GM12891 (cell line): Measurements from ENCODE around the gene EXOSC9.

Experiments
- DNase-seq: peaks from one replicate; pipeline ENCODE4 v3.0.0; 2011; ENCODE audit warnings: low spot score; ENCODE audit not compliant: insufficient read length
- FAIRE-seq: peaks from 2 replicates; lab custom pipeline; 2011; peaks lifted over from hg19 to GRCh38; lab: Jason Lieb, UNC
- PAX5 ChIP-seq: IDR thresholded peaks from 2 replicates; pipeline ENCODE4 v1.6.1; 2011; ENCODE audit warnings: low read length, moderate library complexity, mild to moderate bottlenecking; ENCODE audit not compliant: insufficient read depth, severe bottlenecking
- POLR2A ChIP-seq: IDR thresholded peaks from 2 replicates; pipeline ENCODE4 v1.6.1; 2011; ENCODE audit warnings: low read depth, low read length, control low read depth
- POLR2AphosphoS5 ChIP-seq: IDR thresholded peaks from 2 replicates; pipeline ENCODE4 v1.6.1; 2011; ENCODE audit warnings: low read depth, low read length, control low read depth
- POU2F2 ChIP-seq: IDR thresholded peaks from 2 replicates; pipeline ENCODE4 v1.6.1; 2011; ENCODE audit warnings: low read depth, mild to moderate bottlenecking, control low read depth, low read length, moderate library complexity
- SPI1 ChIP-seq: IDR thresholded peaks from 2 replicates; pipeline ENCODE4 v1.6.1; 2011; ENCODE audit warnings: low read depth, low read length, control low read depth
- TAF1 ChIP-seq: IDR thresholded peaks from 2 replicates; pipeline ENCODE4 v1.6.1; 2011; ENCODE audit warnings: low read depth, low read length, control low read depth

The EXOSC9 gene

GRCh38 chr4:121822047-121822446 is 20.9 kb downstream of the EXOSC9 start:
- no peak for TF ChIP-seq SPI1
- no peak for TF ChIP-seq POU2F2
- no peak for TF ChIP-seq POLR2A
- no peak for TF ChIP-seq TAF1
- TF ChIP-seq PAX5, result no peak
- no peak for TF ChIP-seq POLR2AphosphoS5
- no peak for FAIRE-seq
- no peak for DNase-seq

- peak; percentile 93 for FAIRE-seq
- DNase-seq, result peak; percentile 27
- TF ChIP-seq SPI1 (no peak), POU2F2 (no peak), PAX5 (no peak), TAF1 (no peak; the same call in 1 of the 2 replicates), POLR2A (no peak), POLR2AphosphoS5 (no peak)
These were observed 21.8 kb downstream of the EXOSC9 start for GRCh38 chr4:121822796-121823504.

GRCh38 chr4:121823505-121824170 is 22.5 kb downstream of the EXOSC9 start, which contains the start of gene CCNA2:
Gene CCNA2, minus strand, starts transcription at chr4:121823883. Its CDS starts 255 bp downstream, at chr4:121823628.
- TF ChIP-seq PAX5 (no peak), POLR2AphosphoS5 (peak; percentile 75), POLR2A (peak; percentile 81), POU2F2 (peak; percentile 60), TAF1 (peak; percentile 41; the same call in 1 of the 2 replicates), SPI1 (no peak)
- DNase-seq, result peak; percentile 76
- FAIRE-seq, result peak; percentile 96

GRCh38 chr4:121824171-121824527 is 23.0 kb downstream of the EXOSC9 start:
- no peak for DNase-seq
- no peak for FAIRE-seq
- no peak for TF ChIP-seq SPI1
- no peak for TF ChIP-seq POLR2AphosphoS5
- TF ChIP-seq POLR2A, result no peak
- no peak for TF ChIP-seq PAX5
- no peak for TF ChIP-seq TAF1
- TF ChIP-seq POU2F2, result no peak

- FAIRE-seq, result no peak
- TF ChIP-seq PAX5 (no peak), POU2F2 (no peak), POLR2A (no peak), SPI1 (no peak), POLR2AphosphoS5 (no peak), TAF1 (no peak)
- no peak for DNase-seq
These were observed 23.8 kb downstream of the EXOSC9 start for GRCh38 chr4:121824950-121825349.

- FAIRE-seq, result no peak
These were observed 26.7 kb downstream of the EXOSC9 start for GRCh38 chr4:121827853-121828252.

GRCh38 chr4:121829511-121829910 is 28.4 kb downstream of the EXOSC9 start:
- DNase-seq (no peak), FAIRE-seq (no peak)
- TF ChIP-seq POLR2AphosphoS5 (no peak), SPI1 (no peak), TAF1 (no peak), POU2F2 (no peak), PAX5 (no peak), POLR2A (no peak)

More at GRCh38 chr4:121827853-121828252, 26.7 kb downstream of the EXOSC9 start:
- TF ChIP-seq SPI1 (no peak), POU2F2 (no peak)
- no peak for DNase-seq

GRCh38 chr4:121838136-121838535 is 37.0 kb downstream of the EXOSC9 start:
- no peak for TF ChIP-seq PAX5
- TF ChIP-seq POLR2AphosphoS5, result no peak
- TF ChIP-seq POU2F2, result no peak
- TF ChIP-seq POLR2A, result no peak
- no peak for TF ChIP-seq SPI1
- no peak for TF ChIP-seq TAF1
- FAIRE-seq, result no peak
- DNase-seq, result no peak

- TF ChIP-seq SPI1 (no peak), PAX5 (no peak), POU2F2 (no peak), POLR2AphosphoS5 (no peak), POLR2A (no peak), TAF1 (no peak)
- FAIRE-seq, result no peak
- DNase-seq, result no peak
These were observed 41.7 kb downstream of the EXOSC9 start for GRCh38 chr4:121842862-121843261.
